Activated CD4-positive, alpha-beta T cell treated with anti-CD3 and anti-CD28 coated beads for 1 hour (primary cell): ENCODE results near the gene CEP295NL.
"Not testable (repeated sequence)": the region's sequence is repeated elsewhere in the genome, so short reads cannot be mapped to it uniquely, and the experiment has no call there.

Experiments
- DNase-seq: peaks from one replicate; pipeline ENCODE4 v3.0.0-alpha.2; 2020

CEP295NL gene

DNA sequence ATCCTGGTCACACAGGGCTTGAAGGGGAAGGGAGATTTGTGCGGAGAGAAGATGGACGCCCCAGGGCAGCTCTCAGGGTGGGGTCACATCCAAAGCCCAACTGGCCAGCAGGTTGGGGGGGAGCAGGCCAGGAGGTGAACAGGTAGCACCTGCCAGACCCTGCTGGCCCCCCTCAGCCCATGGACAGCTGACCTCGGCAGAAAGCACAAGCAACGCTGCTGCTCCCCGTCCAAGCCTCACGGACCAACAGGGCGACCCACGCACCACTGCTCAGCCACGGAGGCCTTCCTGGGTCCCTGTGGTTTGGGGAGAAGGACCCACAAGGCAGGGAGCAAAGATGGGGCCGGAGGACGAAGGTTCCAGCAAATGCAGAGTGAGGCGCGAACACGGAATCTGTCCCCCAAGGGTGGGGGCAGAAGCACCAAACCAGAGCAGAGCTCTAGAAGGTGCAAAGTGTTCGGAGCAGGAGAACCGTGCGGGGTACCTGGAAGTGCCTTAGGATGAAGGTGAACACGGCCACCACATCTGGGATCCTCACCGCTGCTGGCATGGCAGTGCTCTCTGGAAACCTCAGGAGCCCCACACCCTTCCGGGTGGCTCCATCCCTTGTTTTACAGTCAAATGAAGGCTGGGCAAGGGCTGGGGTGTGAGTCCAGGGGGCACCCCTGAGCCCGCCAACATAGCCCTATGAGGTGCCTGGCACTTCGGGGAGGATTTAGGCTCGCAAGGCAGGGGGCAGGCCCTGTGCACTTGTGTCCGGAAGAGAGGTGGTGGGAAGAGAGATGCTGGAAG lies 17.9 kb downstream of the CEP295NL start:
- DNase-seq = no peak

DNA sequence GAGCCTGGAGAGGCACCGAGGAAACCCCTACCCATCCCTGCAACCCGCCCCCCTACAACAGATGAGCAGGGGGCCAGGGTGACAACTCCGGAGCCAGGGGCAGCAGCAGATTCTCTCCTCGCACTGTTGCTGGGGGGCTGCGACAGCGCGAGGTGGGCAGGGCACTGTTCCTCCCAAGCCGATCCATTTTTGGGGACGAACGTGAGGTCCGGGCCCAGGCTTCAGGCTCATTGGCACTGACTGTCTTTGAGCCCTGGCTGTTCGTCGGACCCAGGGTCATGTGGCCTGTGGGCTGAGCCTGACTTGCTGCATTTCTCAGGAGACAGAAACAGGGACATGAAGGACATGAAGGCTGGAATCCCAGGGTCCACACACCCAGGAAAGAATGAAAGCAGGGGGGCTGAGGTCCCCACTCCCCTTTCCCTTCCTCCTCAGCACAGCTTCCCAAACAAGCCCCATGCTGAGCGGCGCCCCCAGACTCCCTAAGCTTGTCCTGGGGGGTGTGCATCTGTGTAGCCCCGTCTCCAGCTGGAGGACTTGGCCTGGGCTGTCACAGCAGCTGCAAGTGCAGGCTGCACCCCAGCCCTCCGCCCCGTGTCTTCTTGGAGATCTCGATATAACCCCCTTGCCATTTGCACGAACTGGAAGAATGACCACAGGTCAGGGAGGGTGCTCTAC lies 18.7 kb downstream of the CEP295NL start:
- no peak for DNase-seq

DNA sequence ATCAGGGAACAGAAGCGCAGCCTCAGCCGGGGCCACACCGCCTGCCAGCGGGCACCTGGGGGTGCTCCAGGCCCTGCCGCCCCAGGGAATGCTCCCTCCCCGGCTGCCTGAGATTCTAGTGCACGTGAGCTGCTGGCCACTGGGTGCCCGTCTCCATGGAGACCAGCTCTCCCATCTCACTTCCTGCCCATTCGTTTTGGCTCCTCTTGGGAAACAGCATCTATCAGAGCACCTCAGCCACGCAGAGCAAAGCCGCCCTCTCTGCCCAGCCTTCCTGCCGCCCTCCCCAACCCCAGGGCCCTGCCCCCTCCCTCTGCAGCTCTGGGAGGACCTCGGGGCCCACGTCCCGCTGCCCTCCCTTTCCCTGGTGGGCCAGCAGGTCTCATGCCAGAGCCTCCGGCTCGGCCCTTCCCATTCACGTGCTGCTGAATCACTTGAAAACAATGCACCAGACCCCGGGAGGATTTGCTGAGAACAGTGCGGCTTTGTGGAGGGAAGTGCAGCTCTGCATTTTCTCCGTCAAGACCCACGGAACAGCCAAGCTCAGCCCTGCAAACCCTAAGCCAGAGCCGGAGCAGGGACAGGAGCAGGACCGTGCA lies 19.4 kb downstream of the CEP295NL start:
- no peak for DNase-seq

DNA sequence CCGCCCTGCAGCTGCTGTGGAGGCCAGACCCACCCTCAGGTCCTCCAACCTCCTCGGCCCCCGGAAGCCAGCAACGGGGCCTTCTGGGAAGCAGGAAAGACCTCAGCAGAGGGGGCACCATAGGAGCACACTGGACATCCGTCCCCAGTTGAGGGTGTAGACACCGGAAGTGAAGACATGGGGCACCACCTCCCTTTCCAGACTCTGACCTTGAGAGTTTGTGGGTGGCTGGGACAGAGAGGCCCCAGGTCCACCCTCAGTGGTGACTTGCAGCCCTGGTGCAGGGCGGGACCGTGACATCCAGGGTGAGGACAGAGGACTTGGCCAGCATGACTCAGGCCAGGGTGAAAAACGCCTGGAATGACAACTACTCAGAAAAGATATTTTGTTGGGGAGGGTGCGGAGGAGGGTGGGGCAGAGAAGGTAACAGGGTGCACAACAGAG lies 19.9 kb downstream of the CEP295NL start:
- DNase-seq = no peak

DNA sequence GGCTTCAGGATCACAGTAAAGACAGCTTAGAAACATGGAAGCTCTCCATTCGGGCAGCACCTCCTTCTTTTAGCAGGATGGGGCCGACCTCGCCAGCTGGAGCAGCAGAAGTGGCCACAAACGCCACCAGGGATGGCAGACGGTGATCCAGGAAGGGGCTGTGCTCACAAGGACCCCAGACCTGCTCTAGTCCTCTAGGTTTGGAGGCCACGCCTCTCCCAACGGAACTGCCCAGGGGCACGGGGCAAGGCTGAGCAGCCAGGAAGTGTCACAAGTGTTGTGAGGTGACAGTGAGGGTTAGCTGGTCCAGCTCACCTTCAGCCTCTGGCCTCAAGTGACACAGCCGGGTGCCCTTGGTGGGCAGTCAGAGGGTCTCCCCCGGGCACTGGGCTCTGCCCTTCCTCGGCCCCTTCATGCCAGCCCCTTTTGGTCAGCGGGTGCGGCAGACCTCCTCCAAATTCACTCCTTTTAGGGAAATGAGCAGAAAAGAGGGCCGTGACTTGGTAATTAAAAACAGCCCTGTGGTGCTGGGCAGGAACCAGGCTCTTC lies 20.4 kb downstream of the CEP295NL start:
- no peak for DNase-seq

DNA sequence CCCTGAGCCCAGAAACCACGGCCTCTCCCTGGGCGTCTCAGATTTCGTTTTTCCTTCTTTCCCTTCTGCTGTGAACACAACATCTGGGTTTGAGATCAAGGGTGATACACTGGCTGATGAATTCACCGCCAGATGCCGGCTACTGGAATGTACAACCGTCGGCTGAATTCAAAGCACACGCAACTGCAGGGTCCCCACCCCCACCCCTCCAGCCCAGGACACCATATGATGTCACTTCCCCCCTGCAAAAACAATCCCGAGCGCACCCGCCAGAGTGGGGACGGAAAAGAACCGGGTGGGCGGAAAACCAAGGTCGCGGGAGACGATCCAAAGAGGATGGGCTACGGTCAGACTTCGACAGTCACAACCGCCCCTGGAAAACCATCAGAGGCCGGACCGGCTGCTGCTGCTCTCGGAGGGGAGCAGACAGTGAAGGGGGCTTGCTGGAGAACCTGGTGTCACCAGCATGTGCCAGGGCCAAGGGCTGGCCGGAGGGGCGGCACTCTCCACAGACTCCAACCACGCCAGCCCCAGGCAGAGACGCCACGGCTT lies 23.3 kb downstream of the CEP295NL start:
- no peak for DNase-seq

DNA sequence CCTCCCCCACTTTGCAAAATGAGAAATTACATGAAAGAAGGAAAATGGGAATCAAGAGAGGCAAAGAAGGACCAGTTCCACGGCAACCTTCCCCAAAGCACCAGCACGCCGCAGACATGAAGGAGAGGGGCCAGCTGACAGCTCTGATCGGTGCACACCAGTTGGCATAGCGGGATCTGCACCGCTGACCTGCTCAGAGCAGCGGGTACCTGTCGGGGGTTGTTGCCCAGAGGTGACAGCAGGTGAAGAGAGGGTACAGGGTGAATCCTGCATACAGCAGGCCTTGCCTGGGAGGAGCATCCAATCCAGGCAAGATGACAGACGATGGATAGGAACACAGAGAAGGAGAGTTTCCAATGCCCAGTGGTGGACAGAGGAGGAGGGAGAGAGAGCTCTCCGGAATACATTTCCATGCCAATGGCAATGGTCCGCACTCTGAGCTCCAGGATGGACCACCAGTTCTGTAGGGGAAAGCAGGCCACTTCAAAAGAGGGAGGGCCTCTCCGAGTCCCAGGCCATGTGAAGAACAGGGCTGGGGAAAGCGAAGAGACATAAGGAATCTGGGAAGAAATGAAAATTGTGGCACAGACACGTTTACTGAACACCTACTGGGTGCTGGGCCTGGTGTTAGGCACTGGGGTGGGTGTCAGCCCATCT lies 24.0 kb downstream of the CEP295NL start:
- no peak for DNase-seq

DNA sequence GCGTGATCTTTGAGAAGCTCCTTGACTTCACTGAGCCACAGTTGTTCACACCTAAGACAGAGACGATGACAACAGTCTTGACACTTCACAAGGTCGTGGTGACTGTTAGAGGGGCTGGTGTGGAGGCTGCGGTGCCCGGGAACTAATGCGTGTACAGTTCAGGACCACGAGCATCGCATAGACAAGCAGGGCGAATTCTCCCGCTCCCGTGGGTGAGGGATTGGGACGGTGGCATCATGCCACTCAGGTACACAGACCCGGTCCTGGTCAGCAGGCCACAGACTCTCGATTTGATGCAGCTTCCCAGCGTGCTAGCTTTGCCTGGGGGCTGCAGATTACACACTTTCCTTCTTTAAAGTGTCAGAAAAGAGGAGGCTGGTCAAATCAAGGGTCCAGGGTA lies 24.7 kb downstream of the CEP295NL start:
- no peak for DNase-seq

DNA sequence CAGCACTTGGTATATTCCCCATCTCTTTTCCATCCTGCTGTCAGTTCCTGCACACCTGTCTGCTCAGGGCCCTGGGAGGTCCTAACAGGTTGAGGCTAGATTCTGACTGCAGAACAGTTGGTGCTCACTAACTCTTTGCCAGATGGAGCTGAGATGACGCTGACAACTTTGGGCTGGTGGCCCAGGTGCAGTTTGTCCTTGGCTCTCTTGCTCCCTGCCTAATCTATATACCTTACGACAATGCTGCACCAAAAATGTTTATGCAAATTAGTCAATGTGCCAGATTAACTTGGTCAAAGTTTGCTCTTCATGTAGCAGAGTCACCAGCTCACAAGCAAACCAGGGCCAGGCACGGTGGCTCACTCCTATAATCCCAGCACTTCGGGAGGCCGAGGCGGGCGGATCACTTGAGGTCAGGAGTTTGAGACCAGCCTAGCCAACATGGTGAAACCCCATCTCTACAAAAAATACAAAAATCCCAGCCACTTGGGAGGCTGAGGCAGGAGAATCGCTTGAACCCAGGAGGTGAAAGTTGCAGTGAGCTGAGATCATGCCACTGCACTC lies 26.0 kb downstream of the CEP295NL start:
- not testable (repeated sequence) for DNase-seq

DNA sequence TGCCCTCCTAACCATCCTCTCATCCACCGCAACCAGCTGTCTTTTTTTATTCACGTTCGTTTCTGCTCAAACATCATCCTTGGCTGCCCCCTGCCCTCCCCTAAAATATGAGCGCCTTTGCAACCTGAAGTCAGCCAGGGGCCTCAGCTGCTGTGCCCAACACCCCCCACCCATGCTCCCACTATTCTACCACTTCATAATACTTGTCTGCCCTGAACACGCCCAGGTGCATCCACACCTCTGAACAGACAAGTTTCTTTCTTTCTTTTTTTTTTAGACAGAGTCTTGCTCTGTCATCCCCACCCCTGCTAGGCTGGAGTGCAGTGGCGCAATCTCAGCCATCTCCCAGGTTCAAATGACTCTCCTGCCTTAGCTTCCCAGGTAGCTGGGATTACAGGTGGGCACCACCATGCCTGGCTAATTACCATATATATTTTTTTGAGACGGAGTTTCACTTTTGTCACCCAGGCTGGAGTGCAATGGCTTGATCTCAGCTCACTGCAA lies 26.9 kb downstream of the CEP295NL start:
- DNase-seq = no peak

DNA sequence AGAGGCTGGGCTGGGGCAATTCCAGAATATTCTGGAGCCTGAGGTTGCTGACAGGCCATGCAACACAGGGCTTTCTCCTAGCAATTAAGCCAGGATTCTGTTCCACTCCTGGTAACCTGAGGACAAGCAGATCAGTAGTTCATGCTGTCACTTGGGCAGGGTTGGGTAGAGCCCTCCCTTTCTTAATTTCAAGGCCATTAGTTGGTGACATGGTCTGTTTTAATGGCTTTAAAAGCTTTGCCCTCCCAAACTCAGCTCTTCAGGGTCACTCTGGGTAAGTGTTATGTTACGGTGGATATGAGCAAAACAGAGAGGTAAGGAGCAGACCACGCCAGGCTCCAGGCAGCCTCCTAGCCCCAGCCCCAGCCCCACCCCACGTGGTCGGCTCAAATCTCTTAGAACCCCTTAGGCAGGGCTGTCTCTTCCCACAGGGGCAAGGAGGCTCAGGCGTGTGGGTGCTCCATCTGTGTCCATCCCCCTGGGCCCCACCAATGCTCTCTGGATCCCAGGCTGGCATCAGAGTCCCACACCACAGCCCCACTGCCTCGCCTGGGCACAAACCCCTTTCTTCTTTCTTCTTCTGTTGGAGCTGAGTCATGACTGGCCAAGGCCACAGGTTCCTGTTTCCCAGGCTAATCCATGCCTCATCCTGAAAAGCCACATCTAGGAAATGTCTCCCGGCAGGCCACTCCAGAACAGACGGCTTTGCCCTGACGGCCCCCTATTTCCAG lies 27.5 kb downstream of the CEP295NL start:
- DNase-seq = no peak

DNA sequence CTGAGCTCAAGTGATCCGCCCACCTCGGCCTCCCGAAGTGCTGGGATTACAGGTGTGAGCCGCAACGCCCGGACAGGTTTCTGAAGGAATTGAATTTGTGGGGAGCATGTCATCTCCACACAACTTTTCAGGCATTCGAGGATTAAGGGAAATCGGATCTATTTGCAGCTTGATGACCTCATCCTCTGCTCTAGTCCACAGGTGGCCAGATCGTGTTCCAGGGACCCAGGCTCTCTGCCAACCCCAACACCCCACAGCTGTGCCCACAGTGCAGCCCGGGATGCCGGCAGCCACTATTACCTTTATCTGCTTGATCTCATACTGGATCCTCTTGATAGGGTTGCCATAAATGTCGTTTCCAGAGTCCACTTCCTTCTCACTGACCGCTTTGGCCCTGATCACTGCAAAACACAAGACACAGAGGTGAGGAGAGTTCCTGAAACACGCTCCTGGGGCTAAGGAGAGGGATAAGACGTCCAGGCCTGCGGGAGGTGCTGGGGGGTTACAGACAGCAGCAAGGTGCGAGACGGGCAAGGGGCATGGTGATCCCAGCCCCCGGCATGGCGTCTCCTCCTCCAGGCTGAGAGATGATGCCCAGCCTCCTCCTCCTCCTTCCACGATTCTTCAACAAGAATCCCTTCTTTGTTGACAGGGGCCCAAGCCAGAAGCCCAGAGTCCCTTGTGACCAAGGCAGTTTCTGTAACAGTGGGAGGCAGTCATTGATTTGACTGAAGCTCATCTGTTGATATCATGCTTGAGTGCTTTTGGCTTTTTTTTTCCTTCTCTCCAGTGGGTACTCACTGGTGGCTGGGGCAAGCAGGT lies 29.3 kb downstream of the CEP295NL start:
- no peak for DNase-seq

DNA sequence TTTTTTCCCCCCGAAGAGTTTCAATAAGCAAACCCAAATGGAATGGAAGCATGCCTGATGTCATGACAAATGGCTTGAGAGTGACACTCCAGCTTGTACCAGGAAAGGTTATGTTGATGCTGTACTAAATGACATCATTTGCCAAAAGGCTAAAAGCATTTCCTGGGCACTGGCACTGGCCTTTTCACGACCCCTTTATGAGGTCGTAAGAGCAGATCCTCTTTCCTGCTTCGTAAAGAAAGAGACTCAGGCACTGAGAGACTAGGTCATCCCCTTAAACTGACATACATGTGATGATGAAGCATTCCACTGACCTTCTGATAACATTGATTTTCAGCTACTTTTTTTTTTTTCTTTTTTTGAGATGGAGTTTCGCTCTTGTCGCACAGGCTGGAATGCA lies 30.5 kb downstream of the CEP295NL start:
- DNase-seq = no peak

DNA sequence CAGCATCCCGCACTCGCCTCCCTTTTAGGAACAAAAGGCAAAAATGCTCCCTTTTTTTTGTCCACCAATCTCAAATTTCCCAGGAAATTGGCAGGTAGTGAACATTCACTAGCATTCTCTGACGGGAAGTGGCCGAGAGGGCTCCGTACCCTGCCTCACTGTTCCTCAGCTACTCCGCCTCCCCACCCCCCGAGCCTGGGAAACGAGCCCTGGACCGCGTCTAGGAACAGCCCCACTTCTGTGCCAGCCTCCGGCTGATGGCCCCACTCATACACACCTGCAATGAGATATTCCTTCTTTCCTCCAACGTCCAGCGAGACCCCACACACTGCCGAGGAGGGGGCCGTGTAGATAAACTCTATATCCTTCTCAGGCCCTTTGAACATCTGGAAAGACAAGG lies 32.4 kb downstream of the CEP295NL start:
- DNase-seq = no peak

DNA sequence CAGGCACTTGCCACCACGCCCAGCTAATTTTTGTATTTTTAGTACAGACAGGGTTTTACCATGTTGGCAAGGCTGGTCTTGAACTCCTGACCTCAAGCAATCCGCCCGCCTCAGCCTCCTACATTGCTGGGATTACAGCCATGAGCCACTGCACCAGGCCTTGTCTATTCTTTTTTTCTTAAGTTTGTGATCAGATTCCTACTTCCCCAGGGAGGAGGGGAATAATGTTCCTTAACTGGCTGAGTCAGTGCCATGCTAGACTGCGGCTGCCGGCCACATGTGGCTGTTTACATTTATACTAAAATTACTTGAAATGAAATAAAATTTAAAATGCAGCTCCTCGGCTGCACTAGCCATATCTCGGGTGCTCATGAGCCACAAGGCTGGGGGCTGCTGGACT lies 34.6 kb downstream of the CEP295NL start:
- DNase-seq = no peak

DNA sequence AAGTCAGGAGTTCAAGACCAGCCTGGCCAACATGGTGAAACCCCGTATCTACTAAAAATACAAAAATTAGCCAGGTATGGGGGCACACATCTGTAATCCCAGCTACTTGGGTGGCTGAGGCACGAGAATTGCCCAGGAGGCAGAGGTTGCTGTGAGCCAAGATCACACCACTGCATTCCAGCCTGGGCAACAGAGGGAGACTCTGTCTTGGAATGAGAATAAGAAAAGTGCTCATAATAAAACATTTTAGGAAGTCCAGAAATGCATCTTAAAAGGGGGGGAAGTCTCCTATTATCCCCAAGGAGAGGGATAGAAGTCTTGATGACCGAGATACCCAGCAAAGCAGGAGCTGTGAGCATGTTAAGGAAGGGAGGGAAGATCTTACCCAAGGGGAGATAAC lies 36.0 kb downstream of the CEP295NL start:
- not testable (repeated sequence) for DNase-seq

DNA sequence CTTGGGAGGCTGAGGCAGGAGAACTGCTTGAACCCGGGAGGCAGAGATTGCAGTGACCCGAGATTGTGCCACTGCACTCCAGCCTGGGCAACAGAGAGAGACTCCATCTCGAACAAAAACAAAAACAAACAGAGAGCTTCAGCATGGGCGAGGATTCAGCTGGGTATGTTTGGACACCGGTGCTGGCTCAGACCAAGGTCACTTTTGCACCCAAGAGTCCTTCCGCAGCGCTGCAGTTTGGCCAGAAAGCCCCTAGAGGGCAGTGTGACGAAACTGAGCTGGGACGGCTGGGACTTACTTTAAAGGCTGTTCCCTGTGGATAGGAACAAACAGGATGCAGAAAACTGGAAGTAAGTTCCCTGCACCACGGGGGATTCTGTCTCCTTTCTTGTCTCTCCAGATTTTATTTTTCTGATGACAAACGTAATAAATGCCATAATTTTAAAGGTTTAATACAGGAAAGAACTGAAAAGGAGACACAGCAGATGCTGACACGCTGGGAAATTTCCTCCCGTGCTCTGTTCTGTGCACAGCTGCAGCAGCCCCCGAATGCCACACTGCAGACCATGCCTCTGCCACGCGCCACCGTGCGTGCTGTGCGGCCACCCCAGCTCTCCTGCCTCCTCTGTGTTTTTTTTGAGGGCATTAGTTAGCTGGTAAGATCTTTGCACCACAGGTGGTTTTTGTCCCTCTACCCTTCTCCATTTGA lies 37.2 kb downstream of the CEP295NL start:
- peak; percentile 36 for DNase-seq

DNA sequence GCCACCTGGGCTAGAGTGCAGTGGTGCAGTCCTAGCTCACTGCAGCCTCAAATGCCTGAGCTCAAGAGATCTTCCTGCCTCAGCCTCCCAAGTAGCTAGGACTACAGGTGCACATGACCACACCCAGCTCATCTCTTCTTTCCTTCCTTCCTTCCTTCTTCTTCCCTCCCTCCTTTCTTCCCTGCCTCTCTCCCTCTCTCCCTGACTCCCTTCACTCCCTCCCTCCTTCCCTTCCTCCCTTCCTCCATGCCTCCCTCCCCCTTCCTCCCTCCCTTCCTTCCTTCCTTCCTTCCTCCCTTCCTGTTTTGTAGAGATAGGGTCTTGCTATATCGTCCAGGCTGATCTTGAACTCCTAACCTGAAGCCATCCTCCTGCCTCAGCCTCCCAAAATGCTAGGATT lies 38.9 kb downstream of the CEP295NL start:
- no peak for DNase-seq

DNA sequence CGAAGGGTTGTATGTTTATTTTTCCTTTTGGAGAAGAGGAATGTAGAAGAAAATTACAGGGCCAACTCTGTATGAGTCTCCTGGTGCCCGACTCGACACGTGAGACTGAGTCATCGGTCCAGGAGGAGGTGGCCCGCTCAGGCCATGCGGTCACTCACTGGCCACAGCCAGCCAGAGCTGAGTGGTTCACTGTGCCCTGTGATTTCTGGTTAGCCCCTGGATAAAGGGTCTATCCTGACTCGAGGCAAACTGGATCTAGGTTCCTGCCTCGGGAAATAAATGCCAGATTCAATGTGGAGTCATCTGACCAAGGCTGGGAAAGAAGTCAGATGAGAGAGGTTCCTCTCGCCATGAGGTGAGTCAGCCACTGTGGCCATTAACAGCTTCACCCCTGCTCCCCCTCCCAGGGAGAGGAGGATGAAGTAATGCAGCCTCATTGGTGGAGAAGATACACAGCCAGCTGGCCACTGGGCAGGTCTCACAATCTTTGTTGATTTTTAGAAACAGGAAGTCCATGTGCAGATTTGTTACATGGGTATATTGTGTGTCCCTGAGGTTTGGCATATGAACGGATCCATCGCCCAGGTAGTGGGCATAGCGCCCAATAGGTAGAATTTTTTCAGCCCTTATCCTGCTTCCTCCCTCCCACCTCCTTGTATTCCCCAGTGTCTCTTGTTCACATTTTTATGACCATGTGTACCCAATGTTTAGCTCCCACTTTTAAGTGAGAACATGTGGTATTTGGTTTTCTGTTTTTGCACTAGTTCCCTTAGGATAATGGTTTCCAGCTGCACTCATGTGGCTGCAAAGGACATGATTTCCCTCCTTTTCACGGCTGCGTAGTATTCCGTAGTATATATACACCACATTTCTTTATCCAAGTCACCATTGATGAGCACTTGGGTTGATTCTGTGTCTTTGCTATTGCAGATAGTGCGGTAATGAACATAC lies 40.7 kb downstream of the CEP295NL start:
- DNase-seq = no peak
